SJSA1 (cell line): ENCODE data around the gene RAB33B. TPM values are rescaled to one million over a fixed set of nuclear protein-coding genes. Genes with fewer than 3 reads are reported as not detected.

Source experiments
- total RNA-seq: library from RNA; depleted of rRNA; stranded (reverse); fragments of >200 nt; shearing (Covaris generic); gene quantifications from 2 replicates; pipeline ENCODE4 v1.2.3, GENCODE V29; 2014; rRNA removed

RAB33B gene
- total RNA-seq, 1 experiment from 2014 or later = 10.3 TPM

Other genes starting within 250 kb of the RAB33B start
- gene MGARP, start 173.9 kb upstream of the RAB33B start, total RNA-seq = 1.6 and 6.1 TPM in 2 replicates
- 30.8 and 37.8 TPM in 2 replicates for gene NAA15, start 152.6 kb upstream of the RAB33B start, total RNA-seq
- gene NDUFC1, start 151.6 kb upstream of the RAB33B start, total RNA-seq = 56.2 and 68.5 TPM in 2 replicates
- gene SETD7, start 102.1 kb downstream of the RAB33B start, total RNA-seq = 13.5 and 22.9 TPM in 2 replicates
- gene MGST2, start 211.7 kb downstream of the RAB33B start, total RNA-seq = 34.1 and 37.9 TPM in 2 replicates